Neural progenitor cell (in vitro differentiated cells): ENCODE results near the gene TSPAN33. TPM values are rescaled to one million over a fixed set of nuclear protein-coding genes. Genes with fewer than 3 reads are reported as not detected.

Experiments
- DNase-seq: peaks from one replicate; pipeline ENCODE4 v3.0.0-alpha.2; 2016; ENCODE audit warnings: low spot score
- H2AFZ ChIP-seq: fragments of 200-600 bp; sonication (generic); replicated peaks from 2 replicates; pipeline ENCODE4 v1.6.1; 2016; ENCODE audit warnings: antibody characterized with exemption
- H3F3A ChIP-seq: fragments of 200-600 bp; sonication (generic); 2 replicates; pipeline ENCODE4 v1.6.1; 2016; ENCODE audit warnings: antibody characterized with exemption, low read depth
- H3K27ac ChIP-seq: fragments of 200-600 bp; sonication (generic); 2 replicates; pipeline ENCODE4 v1.5.1; 2016; ENCODE audit warnings: mild to moderate bottlenecking
- H3K27me3 ChIP-seq: fragments of 200-600 bp; sonication (generic); 2 replicates; pipeline ENCODE4 v1.6.1; 2016; ENCODE audit warnings: mild to moderate bottlenecking, moderate library complexity
- H3K36me3 ChIP-seq: fragments of 200-600 bp; sonication (generic); 2 replicates; pipeline ENCODE4 v1.5.1; 2016
- H3K4me1 ChIP-seq: fragments of 200-600 bp; sonication (generic); 2 replicates; pipeline ENCODE4 v1.6.1; 2016; ENCODE audit warnings: mixed run types
- H3K4me2 ChIP-seq: fragments of 200-600 bp; sonication (generic); 2 replicates; pipeline ENCODE4 v1.6.1; 2016
- H3K4me3 ChIP-seq: fragments of 200-600 bp; sonication (generic); 2 replicates; pipeline ENCODE4 v1.5.1; 2016
- H3K79me2 ChIP-seq: fragments of 200-600 bp; sonication (generic); 2 replicates; pipeline ENCODE4 v1.6.1; 2016; ENCODE audit warnings: low read depth
- H3K9ac ChIP-seq: fragments of 200-600 bp; sonication (generic); 2 replicates; pipeline ENCODE4 v1.6.1; 2016
- H3K9me3 ChIP-seq: fragments of 200-600 bp; sonication (generic); 2 replicates; pipeline ENCODE4 v1.5.1; 2016; ENCODE audit warnings: low read depth
- H4K20me1 ChIP-seq: fragments of 200-600 bp; sonication (generic); 2 replicates; pipeline ENCODE4 v1.6.1; 2016; ENCODE audit warnings: low read depth
- H3K27ac Mint-ChIP-seq: 3 replicates; pipeline ENCODE4 v1.8.0; 2021; ENCODE audit warnings: mixed read lengths
- H3K27me3 Mint-ChIP-seq: 2 replicates; pipeline ENCODE4 v1.8.0; 2022; ENCODE audit warnings: low read depth, mild to moderate bottlenecking, inconsistent platforms, moderate library complexity, mixed read lengths; ENCODE audit not compliant: insufficient read depth
- H3K36me3 Mint-ChIP-seq: 3 replicates; pipeline ENCODE4 v1.8.0; 2021; ENCODE audit warnings: mixed read lengths
- H3K4me1 Mint-ChIP-seq: 3 replicates; pipeline ENCODE4 v1.8.0; 2021; ENCODE audit warnings: mixed read lengths
- H3K4me3 Mint-ChIP-seq: 3 replicates; pipeline ENCODE4 v1.8.0; 2021; ENCODE audit warnings: mild to moderate bottlenecking, moderate library complexity, mixed read lengths
- H3K9me3 Mint-ChIP-seq: 3 replicates; pipeline ENCODE4 v1.8.0; 2020; ENCODE audit warnings: mixed read lengths
- CTCF ChIP-seq: fragments of 200-600 bp; sonication (generic); IDR thresholded peaks from 2 replicates; pipeline ENCODE4 v1.5.1; 2017; ENCODE audit warnings: antibody characterized with exemption, mild to moderate bottlenecking
- EZH2 ChIP-seq: fragments of 200-600 bp; sonication (generic); IDR thresholded peaks from 2 replicates; pipeline ENCODE4 v1.6.1; 2017; ENCODE audit warnings: antibody characterized with exemption, mild to moderate bottlenecking, moderate library complexity
- EZH2phosphoT487 ChIP-seq: fragments of 200-600 bp; sonication (generic); IDR thresholded peaks from 2 replicates; pipeline ENCODE4 v1.6.1; 2017; ENCODE audit warnings: antibody characterized with exemption
- total RNA-seq: library from RNA; depleted of rRNA; stranded (reverse); fragments of >200 nt; gene quantifications from 2 replicates; pipeline ENCODE4 v1.2.3, GENCODE V29; 2015; ENCODE audit warnings: low replicate concordance

TSPAN33 gene
- total RNA-seq, 1 donor from 2014 or later: 34.5 TPM

- DNase-seq: no peak
- H3K9ac ChIP-seq: no peak overlapping the region
- H3F3A ChIP-seq: no peaks in the 10 kb centered on the region
- H3K27me3 ChIP-seq: no peaks in the 10 kb centered on the region
- H3K27me3 Mint-ChIP-seq: peaks cover 9% of the 10 kb centered on the region
- no peak overlapping the region for H3K4me3 ChIP-seq
- H3K4me3 Mint-ChIP-seq: no peak overlapping the region
- H3K27ac ChIP-seq: no peak overlapping the region
- peaks cover 33% of the 10 kb centered on the region for H3K9me3 Mint-ChIP-seq
- H3K4me2 ChIP-seq: no peak overlapping the region
- H3K9me3 ChIP-seq: no peaks in the 10 kb centered on the region
- peaks cover 12% of the 10 kb centered on the region for H3K4me1 Mint-ChIP-seq
- no peak for TF ChIP-seq EZH2
- no peak for TF ChIP-seq EZH2phosphoT487
- TF ChIP-seq CTCF: no peak
- peak overlapping the region; percentile 1 for H2AFZ ChIP-seq
- H4K20me1 ChIP-seq: no peaks in the 10 kb centered on the region
- H3K79me2 ChIP-seq: no peaks in the 10 kb centered on the region
- H3K36me3 Mint-ChIP-seq: peaks cover 2% of the 10 kb centered on the region
- peaks cover 5% of the 10 kb centered on the region for H3K4me1 ChIP-seq
- H3K27ac Mint-ChIP-seq: peak overlapping the region; percentile 64
- H3K36me3 ChIP-seq: no peaks in the 10 kb centered on the region
These were observed 22.3 kb upstream of the TSPAN33 start for GRCh38 chr7:129122078-129122750.

- TF ChIP-seq EZH2phosphoT487: no peak
- no peak for TF ChIP-seq EZH2
- TF ChIP-seq CTCF: no peak
- no peak overlapping the region for H3K4me2 ChIP-seq
- no peaks in the 10 kb centered on the region for H3K9me3 ChIP-seq
- no peaks in the 10 kb centered on the region for H3K36me3 ChIP-seq
- H3K27ac Mint-ChIP-seq: peak overlapping the region; percentile 64
- H2AFZ ChIP-seq: peak overlapping the region; percentile 1
- peaks cover 2% of the 10 kb centered on the region for H3K36me3 Mint-ChIP-seq
- no peaks in the 10 kb centered on the region for H3K79me2 ChIP-seq
- no peaks in the 10 kb centered on the region for H3F3A ChIP-seq
- H3K27me3 Mint-ChIP-seq: peaks cover 8% of the 10 kb centered on the region
- peaks cover 5% of the 10 kb centered on the region for H3K4me1 ChIP-seq
- no peak overlapping the region for H3K4me3 ChIP-seq
- H3K27ac ChIP-seq: no peak overlapping the region
- no peaks in the 10 kb centered on the region for H3K27me3 ChIP-seq
- H3K9ac ChIP-seq: no peak overlapping the region
- peaks cover 12% of the 10 kb centered on the region for H3K4me1 Mint-ChIP-seq
- H3K4me3 Mint-ChIP-seq: no peak overlapping the region
- peaks cover 30% of the 10 kb centered on the region for H3K9me3 Mint-ChIP-seq
- DNase-seq: no peak
- H4K20me1 ChIP-seq: no peaks in the 10 kb centered on the region
These were observed 21.6 kb upstream of the TSPAN33 start for GRCh38 chr7:129122751-129123509.

- H3K4me2 ChIP-seq: no peak overlapping the region
- H3K27ac ChIP-seq: no peak overlapping the region
- H3K79me2 ChIP-seq: no peaks in the 10 kb centered on the region
- peaks cover 5% of the 10 kb centered on the region for H3K4me1 ChIP-seq
- H3K9me3 ChIP-seq: no peaks in the 10 kb centered on the region
- Mint-ChIP-seq H3K27me3 (peaks cover 8% of the 10 kb centered on the region), H3K9me3 (peaks cover 30% of the 10 kb centered on the region), H3K4me3 (no peak overlapping the region), H3K36me3 (peaks cover 2% of the 10 kb centered on the region), H3K4me1 (peaks cover 12% of the 10 kb centered on the region), H3K27ac (no peak overlapping the region)
- H3K27me3 ChIP-seq: no peaks in the 10 kb centered on the region
- H4K20me1 ChIP-seq: no peaks in the 10 kb centered on the region
- H3K36me3 ChIP-seq: no peaks in the 10 kb centered on the region
- TF ChIP-seq EZH2phosphoT487 (no peak), EZH2 (no peak), CTCF (no peak)
- no peak overlapping the region for H3K4me3 ChIP-seq
- H3K9ac ChIP-seq: no peak overlapping the region
- no peaks in the 10 kb centered on the region for H3F3A ChIP-seq
- DNase-seq: no peak
- no peak overlapping the region for H2AFZ ChIP-seq
These were observed 21.0 kb upstream of the TSPAN33 start for GRCh38 chr7:129123510-129123857.
